Left kidney (tissue), 2 donors: ENCODE results near the gene PLXNB2. TPM values are rescaled to one million over a fixed set of nuclear protein-coding genes. Genes with fewer than 3 reads are reported as not detected.

Source experiments
- DNase-seq: peaks from one replicate; pipeline ENCODE4 v3.0.0-alpha.2; 2013
- polyA plus RNA-seq: library from polyadenylated mRNA; unstranded; fragments of 120-200 nt; gene quantifications from one replicate; pipeline ENCODE4 v1.2.1, GENCODE V29; 2013; ENCODE audit not compliant: insufficient read length

PLXNB2 gene
- polyA plus RNA-seq, 1 donor: 191 TPM

DNA sequence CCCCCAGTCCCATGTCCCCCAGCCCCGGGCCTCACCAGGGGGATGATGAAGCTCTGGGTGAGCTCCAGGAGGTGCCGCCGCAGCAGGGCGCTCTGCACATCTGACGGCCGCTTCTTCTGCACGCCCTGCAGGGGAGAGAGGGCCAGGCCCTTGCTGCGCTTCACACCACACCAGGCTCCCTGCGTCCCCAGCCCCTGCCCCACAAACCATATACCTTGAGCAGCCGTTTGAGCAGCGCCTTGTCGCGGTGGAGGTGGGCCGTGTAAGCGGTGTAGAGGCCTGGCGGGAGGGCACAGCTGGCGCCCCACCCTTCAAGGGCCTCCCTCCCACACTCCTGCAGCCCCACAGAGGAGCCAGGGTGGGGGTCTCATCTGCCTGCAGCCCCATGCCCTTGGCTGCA lies 6.2 kb upstream of the PLXNB2 start:
- DNase-seq: no peak

DNA sequence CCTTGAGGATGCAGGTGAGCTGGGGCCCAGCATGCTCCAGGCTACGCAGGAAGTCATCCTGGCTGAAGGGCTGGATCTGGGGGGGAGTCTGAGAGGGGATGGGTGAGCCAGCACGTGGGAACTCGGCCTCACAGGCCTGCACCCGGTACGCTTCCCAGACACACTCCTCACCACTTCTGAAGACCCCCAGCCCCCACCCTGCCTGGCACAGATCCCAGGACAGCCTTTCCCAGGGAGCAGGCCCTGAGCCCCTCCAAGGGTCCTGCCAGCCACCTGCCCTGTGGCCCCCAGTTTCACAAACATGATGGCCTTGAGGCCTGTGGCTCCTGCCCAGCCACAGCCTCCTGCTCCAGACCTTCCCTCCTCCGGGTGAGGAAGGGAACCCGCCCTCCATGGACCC lies 5.6 kb upstream of the PLXNB2 start:
- no peak for DNase-seq

DNA sequence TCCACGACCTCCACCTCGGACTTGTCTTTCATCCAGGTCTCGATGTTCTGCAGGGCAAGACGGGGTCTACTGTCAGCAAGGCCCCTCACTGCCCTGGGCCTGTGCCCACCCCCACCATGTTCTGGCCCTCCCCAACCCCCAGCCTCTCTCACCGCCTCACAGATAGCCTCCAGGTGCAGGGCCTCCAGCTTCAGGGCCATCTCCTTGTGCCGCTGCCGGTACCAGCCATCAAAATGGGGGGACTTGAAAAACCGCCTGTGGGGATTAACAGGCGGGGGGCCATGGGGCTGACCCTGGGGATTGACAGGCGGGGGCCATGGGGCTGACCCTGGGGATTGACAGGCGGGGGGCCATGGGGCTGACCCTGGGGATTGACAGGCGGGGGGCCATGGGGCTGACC lies 4.9 kb upstream of the PLXNB2 start:
- no peak for DNase-seq

DNA sequence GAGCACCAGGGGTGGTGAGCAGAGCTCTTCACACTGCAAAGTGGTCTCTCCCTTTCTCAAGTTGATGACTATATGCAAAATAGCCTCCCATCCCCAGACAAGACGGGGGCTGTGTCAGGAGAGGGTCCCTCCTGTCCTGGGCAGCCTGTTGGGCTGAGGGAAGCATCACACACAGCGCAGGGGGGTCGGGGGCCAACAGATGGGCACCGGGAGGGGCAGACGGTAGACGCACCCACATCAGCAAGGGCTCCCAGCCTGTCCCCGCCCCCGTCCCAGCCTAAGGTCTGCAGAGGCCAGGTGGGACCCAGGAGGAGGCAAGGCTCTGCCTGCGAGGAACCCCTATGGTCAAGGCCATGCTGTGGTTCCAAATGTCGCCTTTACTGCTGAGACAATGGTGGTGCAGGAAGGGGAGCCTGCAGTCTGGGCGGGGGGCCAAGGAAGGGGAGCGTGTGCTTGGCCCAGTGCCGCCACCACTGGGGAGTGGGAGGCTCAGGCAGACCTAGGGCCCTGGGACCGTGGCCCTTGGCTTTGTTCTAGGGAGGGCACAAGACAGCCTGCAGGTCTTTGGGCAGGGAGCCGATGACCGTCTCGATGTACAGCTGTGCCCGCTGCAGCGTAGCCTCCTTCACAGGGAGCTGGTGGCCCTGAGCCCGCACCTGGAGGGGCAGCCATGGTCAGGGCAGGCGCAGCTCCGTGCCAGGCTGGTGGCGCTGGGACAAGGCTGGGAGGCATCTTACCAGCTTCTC lies 4.3 kb upstream of the PLXNB2 start:
- no peak for DNase-seq

DNA sequence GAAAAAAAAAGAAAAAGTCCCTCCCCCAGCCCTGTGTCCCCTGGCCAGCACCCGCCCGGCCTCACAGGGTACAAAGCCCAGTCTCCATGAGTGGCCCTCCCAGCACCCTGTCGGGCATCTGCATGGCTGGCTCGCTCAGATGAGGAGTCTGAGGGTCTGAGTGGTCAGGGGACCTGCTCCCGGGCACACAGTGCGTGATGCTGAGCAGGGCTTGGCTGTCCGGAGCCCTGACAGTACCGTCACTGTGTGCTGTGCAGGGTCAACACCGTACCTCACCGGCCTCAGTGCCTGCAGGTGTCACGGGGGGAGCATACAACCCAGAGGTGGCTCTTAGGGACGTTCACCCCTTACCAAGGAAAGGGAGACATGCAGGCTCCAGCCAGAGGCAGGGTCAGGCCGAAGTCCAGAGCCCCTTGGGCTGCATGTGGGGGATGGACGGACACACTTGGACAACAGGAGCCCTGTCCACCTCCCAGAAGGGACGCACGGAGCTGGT lies 3.6 kb upstream of the PLXNB2 start:
- no peak for DNase-seq

DNA sequence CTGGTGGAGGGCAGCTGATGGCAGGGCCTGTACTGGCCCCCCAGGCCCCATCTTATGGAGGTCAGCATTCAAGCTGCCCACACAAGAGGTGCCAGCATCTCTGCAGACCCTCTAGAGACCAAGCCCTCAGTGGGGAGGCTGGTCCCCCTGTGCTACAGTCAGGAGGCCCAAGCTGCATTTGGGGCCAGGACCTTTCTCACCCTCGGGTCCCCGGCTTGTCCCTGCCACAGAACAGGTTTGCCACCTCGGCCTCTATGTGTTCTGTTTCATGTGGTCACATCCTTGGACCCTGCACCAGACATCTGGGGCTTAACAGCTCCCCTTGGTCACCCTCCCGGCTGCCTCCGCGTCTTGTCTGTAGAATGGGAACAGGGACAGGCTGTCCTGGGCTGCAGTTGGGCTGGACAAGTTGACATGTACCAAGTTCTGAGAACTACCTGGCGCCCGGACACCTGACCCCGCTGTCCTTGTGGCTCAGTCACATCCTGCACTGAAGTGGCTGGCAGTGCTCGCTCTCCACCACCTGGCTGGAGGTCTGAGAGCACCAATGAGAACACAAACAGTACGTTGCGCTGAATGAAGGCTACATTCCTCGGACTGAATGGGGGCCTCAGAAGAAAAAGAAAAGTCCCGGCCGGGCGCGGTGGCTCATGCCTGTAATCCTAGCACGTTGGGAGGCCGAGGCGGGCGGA lies 2.7 kb upstream of the PLXNB2 start:
- no peak for DNase-seq

DNA sequence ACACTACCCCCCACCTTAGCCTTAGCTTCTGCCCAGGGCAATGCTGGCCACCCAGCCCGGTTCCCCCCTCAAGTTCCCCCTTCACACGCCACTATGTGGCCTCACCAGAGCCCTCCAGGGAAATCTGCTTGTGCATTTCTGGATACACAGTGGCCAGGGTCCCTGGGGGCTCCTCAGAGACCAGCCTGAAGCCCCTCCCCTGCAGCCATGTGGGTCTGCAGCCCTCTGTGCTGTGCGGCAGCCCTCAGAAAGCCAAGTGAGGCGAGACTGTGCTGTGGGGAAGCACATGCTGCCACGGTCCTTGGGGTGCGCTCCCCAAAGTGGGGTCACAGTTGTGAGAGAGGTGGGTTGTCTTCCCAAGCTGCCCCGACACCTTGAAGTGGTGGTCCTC lies 2.1 kb upstream of the PLXNB2 start:
- no peak for DNase-seq

DNA sequence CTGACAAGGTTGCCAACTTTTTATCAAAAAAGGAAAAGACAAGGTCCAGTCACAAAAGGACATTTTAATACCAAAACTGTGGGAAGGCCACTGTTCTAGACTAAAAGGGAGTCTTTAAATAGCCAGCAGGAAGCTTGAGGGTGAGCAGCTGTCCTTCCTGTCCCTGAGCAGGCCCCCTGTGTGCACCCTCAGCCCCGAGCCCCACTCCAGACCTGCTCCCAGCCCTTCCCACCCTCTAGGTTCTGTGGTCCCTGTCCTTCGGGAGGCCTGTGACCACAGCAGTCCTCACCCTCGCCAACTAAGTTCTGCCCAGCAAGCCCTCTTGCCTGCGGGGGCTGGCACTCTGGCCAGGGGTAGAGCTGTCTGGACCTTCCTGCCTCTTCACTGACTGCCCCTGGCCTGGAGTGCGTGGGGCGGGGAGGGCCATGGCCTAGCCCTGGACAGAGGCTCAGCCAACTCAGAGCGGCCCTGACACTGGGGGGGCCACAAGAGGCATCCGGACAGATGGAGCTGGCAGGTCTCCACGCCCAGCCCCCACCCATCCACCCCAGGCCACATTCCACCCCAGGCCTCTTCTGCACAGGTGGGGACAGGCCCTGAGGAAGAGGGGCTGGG lies 1.6 kb upstream of the PLXNB2 start:
- DNase-seq: no peak

DNA sequence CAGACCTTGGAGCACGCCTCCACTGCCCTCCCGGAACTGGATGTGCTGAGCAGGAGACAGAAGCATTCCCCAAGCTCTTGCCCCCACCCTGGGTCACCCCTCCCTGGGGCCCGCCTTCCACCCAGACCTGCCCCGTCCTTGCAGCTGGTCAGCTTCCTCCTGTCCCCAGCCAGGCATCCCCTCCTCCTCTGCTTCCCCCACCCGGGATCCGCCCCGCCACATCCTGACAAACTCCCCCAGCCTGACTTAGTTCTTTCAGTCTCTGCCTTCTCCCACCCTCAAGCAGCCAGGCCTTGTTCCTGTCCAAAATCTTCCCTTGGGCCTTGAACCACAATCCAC lies 1.1 kb upstream of the PLXNB2 start:
- DNase-seq: no peak

DNA sequence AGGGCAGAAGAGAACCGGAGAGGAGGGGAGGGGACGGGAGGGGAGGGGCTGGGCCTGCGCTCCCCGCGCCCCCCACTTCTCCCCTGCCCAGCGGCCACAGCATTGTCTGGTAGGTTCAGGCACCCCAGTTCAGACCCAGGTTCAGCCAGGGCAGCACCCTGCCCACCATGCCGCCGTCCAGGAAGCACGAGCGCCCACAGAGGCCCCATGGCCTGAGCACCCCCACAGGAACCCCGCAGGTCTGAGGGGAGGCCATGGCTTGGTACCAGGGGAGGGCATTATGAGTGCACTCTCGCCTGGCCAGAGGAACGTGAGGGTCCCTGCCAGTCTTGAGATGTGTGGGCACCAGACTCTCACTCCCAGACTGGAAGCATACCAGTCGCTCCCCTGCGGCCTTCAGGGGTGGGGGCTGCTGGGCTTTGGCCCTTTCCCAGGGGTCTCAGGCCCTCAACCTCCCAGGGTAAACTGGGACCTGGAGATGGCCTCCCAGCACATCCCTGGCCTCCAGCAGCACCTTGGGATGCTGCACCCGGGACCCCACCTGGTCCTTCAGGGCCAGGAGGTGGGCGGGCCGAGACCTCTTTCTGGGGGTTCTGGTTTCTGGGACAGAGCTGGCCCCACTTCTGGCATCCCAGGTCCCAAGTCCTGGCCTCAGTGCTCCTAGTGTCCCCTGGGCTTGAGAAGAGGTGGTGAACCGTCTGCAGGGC lies 597 bp upstream of the PLXNB2 start:
- DNase-seq: no peak

DNA sequence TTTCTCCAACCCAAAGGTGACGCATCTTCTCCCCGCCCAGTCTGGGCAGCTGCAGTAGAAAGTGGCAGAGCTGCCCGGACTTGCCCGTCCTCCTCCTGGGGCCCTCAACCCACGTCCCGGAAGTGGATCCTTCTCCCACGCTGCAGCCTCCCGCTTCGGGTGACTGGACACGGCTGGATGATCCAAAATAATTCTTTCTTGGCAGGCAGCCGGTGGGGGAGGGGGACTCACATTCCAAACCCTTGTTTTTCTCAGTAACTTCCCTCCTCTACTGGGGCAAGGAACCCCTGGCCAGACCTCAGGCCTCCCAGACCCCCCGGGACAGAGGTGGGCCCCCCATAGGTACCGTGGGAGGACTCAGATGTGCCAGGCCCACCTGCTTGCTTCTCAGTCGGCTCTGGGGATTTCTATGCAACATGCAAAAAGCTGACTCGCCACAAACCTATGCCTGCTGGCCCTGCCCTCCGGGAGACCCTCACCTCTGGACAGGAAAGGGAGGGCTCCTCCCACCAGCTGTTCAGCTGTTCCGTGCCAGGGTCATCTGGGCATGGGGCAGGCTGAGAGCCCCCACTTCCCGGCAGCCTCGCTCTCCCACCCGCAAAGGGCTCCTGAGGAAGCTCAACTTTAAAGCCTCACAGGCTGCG lies 1.4 kb downstream of the PLXNB2 start:
- DNase-seq: peak; percentile 91

DNA sequence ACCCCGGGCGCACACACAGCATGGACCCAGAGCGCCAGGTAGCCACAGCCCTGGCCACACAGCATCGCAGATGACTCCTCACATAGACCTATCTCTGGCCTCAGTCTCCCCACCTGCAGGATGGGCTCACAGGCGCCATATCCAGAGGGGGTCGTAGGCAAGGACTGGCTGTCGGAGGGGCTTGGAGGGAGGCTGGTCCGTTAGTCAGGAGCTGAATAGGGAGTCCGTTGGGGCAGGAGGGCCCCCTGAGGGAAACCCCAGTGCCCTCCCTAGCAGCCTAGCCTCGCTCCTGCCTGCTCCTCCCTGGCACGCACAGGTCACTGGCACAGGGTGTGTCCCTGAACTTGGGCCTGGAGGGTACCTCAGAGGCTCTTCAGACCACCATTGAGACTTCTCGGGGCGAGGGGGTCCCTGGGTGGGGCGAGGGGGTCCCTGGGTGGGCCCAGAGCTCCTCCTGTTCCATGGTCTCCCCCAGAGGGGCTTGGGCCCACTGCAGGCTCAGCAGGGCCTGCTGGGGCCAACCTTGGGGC lies 2.0 kb downstream of the PLXNB2 start:
- DNase-seq: no peak

DNA sequence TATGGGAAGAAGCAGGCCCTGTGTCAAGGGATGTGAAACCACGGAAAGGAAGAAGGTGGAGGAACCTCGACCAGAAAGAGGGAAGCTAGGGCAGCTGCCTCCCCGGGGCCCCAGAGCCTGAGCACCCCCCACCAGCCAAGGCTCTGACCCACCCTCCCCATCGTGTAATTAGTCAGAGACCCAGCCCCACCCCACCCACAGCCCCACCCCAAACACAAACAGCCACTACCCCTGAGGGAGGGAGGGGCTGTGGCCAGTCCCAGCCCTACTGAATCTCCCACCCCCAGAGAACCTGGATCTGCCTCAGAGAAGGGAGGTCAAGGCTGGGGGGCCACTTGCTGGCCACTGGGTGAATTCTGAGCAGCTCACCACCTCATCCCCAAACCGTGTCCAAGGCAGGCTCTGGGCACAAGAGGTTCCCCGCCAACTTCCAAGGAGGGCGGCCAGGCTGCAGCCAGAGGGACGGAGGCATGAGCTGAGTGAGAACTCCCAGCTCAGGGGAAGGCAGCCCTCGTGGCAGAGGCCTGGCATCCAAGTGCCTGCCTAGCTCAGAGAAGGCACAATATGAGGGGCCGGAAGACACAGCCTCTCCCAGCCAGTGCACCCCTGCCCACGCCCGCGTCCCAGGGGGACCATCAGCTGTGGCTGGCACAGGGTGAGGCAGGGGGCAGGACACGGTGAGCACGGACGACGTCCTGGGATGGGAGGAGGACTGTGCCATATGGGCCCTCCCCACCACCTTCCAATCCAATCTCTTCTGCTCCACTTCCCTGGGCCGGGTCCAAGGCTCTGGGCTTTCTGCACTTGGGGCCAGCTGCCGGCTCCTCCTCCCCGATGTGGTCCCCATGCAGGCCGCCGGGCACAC lies 2.7 kb downstream of the PLXNB2 start:
- DNase-seq: no peak

DNA sequence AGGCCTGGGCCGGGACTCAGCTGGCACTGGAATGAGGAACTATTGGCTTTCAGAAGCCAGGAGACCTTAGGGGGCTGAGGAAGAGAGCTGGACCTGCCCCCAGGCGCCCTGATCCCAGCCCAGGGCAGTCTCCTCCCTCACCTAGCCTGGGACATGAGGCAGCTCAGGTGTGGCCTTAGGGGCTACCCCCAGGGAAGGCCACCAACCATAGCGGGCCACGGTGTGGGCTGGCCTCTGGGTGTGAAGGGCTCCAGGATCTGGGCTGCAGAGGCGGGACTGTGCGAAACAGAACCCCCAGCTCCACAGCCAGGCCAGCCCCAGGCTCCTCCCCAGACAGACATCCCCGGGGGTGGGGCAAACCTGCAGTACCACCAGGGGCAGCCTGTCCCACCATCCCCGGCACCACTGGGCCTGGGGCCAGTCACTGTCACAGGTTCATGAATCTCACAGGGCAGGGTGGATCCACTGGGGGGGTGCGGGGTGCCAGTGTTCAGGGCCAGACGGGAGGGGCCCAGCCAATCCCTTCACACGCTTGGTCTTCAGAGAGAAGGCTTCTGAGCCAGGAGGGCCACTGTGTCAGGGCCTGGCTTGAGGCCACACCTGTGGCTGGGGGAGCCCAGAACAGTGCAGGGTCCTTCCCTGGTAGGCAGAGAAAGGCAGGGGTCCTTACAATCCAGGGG lies 3.5 kb downstream of the PLXNB2 start:
- no peak for DNase-seq

DNA sequence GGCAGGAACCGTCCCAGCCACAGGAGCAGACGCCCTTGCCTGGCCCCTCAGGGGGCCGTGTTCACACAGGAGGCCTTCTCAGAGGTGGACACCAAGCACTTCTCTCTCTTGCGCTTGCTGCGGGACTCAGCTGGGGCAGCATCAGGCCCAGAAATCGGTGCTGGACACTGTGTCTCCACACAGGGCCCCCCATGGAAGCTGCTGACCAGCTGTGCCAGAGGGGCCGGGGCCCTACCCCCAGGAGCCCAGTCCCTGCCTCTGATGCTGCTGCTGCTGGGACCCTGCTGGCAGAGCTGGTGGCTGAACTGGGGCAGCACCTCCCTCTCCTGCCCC lies 4.0 kb downstream of the PLXNB2 start:
- no peak for DNase-seq

DNA sequence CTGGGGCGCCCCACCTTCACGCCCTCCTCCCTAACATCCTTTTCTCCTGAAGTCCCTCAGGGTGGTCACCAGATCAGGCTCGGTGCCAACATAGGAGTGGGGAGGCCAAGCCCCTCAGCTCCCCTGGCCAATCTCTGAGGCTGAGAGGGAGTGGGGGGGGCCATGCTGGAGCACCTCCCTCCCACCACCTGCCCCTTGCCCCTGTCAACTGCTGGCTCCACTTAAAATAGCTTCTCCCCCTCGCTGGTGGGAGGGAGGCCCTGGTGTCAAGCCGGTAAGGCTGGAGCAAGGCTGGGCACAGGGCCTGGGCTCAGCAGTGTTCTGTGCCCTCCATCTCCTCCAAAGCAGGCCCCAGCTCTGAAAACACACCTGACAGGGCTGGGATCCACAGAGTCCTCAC lies 4.9 kb downstream of the PLXNB2 start:
- DNase-seq: no peak

DNA sequence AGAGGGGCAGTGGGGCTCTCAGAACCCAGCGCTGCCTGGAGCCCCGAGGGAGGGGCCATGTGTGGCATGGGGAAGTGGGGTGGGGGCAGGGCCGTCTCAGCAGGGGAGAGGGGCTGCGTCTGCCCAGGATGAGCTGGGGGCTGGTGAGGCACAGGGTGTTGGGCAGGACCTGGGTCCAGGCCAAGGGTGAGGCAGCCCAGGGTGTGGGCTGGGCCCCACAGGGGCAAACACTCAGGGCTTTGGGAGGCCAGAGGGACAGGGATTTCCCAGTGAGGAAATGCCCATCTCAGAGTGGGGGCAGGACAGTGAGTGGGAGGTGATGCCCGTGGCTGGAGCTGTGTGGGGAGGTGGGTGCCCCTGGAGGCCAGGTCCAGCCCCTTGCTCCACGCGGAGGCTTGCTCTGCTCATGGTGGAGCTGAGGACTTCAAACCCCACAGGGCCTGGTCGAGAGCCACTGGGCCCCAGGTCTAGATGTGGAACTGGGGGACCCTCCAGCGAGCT lies 5.4 kb downstream of the PLXNB2 start:
- no peak for DNase-seq

DNA sequence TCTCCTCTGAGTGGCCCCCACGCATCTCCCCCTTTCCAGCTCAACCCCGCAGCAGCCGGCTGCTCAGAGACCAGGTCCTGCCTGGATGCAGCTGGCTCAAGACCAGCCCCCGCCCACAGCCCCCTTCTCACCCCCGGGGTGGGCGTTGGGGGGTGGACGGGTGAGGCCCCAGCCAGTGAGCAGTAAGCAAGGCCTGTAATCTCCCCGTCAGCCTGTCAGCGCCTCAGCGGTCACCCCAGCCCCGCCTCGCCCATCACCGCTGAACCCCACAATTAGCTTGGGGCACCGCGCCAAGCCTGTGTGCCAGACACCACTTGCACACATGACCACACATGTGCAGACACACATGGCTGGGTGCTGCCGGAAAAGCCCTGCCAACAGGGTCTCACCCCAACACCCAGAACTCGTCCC lies 5.9 kb downstream of the PLXNB2 start:
- no peak for DNase-seq

DNA sequence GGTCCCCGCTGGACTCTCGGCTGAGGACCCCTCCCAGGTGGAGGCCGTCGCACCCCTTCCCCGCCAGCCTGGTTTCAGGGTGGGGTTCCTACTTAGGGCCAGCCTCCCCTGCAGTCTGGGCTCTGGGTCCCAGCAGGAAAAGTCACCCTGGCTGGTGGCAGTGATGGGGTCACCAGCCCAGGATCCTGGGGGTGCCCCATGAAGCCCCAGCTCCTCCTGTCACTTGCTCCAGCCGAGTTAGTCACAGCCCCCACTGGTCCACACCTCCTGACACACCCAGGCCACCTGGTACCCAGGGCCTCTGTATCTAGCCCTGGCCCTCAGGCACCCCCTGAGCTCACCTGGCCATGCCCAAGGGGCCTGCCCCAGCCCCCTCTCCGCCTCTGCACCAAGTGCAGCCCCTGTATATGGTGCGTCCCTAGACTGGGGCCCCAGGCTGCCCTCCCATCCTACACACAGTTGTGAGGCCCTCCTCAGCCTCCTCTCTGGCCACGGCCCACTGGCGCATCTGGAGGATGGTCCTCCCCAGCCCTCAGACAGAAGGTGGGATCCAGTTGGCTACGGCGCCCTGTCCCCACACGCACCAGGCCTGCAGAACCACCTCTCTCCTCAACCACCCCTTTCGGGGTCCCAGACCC lies 6.7 kb downstream of the PLXNB2 start:
- DNase-seq: no peak
